Ectodermal cell (in vitro differentiated cells): ENCODE measurements around the gene BCL7C.
A peak's percentile ranks its signal among the peaks of the same experiment; 100 is the strongest.
"Not testable (repeated sequence)": the region's sequence is repeated elsewhere in the genome, so short reads cannot be mapped to it uniquely, and the experiment has no call there.

Source experiments
- H3K27ac ChIP-seq: 2 replicates; pipeline ENCODE4 v1.7.0; 2013; ENCODE audit warnings: mild to moderate bottlenecking, low read depth, low read length; ENCODE audit not compliant: insufficient read depth, poor library complexity, severe bottlenecking
- H3K27me3 ChIP-seq: 2 replicates; pipeline ENCODE4 v1.7.0; 2013; ENCODE audit warnings: mild to moderate bottlenecking, low read length; ENCODE audit not compliant: insufficient read depth, control insufficient read depth, poor library complexity, severe bottlenecking
- H3K36me3 ChIP-seq: one replicate; pipeline ENCODE4 v1.7.0; 2013; ENCODE audit warnings: low read length; ENCODE audit not compliant: control insufficient read depth, insufficient read depth
- H3K4me1 ChIP-seq: one replicate; pipeline ENCODE4 v1.7.0; 2013; ENCODE audit warnings: low read length; ENCODE audit not compliant: control insufficient read depth, insufficient read depth
- H3K4me3 ChIP-seq: 2 replicates; pipeline ENCODE4 v1.7.0; 2013; ENCODE audit warnings: low read depth, low read length, control low read depth; ENCODE audit not compliant: insufficient read depth
- H3K9me3 ChIP-seq: 2 replicates; pipeline ENCODE4 v1.7.0; 2013; ENCODE audit warnings: mild to moderate bottlenecking, low read length, moderate library complexity; ENCODE audit not compliant: control insufficient read depth
- WGBS, 2 experiments: methylation state at CpG; one replicate each; pipeline ENCODE4 v1.1.7; 2013; ENCODE audit warnings: missing lambda C conversion rate in 2 of 2; 5-methylcytosine and 5-hydroxymethylcytosine counted together

Gene BCL7C

DNA sequence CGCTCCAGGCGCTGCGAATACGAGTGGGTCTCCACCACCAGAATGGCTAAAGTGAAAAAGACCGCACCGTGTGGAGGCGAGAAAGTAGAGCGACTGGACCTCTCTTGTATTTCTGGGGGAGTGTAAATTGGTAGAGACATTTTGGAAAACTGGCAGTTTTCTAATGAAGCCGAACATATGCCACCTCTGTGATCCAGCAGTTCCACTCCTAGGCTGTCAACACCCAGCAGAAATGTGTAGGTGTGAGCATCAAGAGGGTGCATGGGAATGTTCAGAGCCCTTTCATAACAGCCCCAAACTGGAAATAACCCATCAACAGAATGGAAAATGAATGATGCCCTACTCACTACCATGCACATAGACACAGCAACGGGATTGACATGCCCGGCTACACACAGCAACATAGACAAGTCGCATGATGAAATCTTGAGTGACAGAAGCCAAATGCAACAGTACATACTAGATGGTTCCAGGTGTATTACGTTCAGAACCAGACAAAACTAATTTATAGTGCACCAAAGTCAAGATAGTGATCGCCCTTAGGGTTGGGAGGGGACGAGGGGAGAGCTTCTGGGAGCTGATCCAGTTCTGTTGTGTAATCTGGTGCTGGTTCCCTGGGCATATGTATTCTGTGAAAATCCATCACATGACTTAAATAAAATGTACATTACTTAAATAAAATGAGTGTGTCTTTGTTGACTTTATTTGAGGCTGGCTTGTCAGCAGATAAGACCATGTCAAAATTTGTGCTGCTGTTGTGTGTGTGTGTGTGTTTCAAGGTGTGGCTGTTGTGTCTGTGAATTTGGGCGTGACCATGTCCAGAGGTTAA, 877 bp upstream of the BCL7C start:
- H3K4me1 ChIP-seq = peaks cover 14% of the 10 kb centered on the region
- 65 to 67% methylated on average over 16 of the region's 16 CpGs for WGBS, 2 experiments
- H3K27me3 ChIP-seq = peaks cover 11% of the 10 kb centered on the region
- H3K36me3 ChIP-seq = no peaks in the 10 kb centered on the region
- H3K4me3 ChIP-seq = peak overlapping the region; percentile 24
- H3K27ac ChIP-seq = no peak overlapping the region
- no peaks in the 10 kb centered on the region for H3K9me3 ChIP-seq

DNA sequence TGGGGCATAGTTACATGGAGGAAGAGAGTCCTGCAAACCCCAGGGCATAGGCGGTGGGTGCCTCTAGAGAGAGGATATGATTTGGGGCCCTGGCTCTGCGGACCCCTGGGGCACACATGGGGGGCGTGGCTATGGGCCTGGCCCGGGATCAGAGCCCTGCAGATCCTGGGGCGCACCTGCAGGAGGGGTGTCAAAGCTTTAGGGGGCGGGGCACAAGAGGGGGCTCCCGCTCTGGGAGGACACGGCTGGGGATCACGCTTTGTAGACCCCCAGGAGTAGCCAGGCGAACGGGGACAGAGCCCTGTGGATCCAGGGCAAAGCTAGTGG, 497 bp downstream of the BCL7C start:
- Histone ChIP-seq H3K4me1 (peaks cover 14% of the 10 kb centered on the region), H3K36me3 (peaks cover 6% of the 10 kb centered on the region), H3K9me3 (no peaks in the 10 kb centered on the region), H3K27me3 (peaks cover 11% of the 10 kb centered on the region), H3K4me3 (peak overlapping the region; percentile 55), H3K27ac (no peak overlapping the region)
- 5 to 6% methylated on average over 11 of the region's 11 CpGs for WGBS, 2 experiments

DNA sequence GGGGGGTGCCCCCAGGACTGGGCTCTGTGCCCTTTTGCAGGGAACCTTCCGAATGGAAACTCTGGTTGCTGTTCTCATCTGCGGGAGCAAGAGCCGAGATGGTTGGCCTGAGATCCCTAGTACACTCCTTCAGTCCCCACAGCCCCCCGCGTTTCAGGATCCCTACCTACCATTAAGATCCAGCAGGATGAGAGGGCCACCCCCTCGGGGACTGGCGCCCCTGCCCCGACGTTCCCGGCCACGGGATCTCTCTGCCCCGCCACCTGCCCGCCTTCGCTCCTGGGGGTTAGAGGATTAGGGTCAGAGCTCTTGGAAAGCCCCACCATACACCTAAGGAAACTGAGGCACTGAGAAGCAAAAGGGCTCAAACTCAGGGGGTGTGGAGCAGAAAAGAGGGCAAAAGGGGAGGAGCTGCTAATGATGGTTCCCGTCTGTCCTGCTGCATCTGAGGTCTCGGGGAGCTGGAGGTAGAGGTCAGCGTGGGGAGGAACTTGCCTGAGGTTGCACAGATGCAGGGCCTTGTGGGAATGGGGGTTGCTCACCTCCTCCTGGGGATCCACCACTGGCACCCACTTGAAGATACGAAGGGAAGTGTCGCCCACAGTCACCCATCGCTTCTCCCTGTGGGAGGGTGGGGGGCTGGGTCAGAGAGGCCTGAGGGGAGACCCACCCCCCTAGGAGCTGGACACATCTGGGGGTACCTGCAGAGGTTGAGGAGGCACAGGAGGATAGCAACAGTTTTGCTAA, 1.0 kb downstream of the BCL7C start:
- 88 to 89% methylated on average over 20 of the region's 20 CpGs for WGBS, 2 experiments
- H3K27ac ChIP-seq = no peak overlapping the region

DNA sequence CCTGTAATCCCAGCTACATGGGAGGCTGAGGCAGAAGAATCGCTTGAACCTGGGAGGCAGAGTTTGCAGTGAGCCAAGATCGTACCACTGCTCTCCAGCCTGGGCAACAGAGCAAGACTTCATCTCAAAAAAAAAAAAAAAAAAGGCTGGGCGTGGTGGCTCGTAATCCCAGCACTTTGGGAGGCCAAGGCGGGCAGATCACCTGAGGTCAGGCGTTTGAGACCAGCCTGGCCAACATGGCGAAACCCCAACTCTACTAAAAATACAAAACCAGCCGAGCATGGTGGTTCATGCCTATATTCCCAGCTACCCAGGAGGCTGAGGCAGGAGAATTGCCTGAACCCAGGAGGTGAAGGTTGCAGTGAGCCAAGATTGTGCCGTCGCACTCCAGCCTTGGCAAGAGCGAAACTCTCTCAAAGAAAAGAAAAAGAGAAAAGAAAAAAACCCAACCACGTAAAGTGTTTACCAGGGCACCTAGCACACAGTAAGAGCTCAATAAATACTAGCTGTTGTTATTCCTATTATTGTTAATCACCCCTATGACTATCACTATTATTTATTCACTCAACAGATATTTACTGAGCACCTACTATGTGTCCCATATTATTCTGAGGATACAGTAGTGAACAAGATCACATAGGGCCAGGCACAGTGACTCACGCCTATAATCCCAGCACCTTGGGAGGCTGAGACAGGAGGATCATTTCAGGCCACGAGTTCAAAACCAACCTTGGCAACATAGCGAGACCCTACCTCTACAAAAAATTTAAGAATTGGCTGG, 2.6 kb downstream of the BCL7C start:
- H3K9me3 ChIP-seq, H3K27ac ChIP-seq, H3K4me3 ChIP-seq, H3K36me3 ChIP-seq: not testable (repeated sequence)
- H3K4me1 ChIP-seq = peaks cover 14% of the 10 kb centered on the region
- H3K27me3 ChIP-seq = peaks cover 11% of the 10 kb centered on the region
- WGBS, 2 experiments = 92 to 95% methylated on average over 14 to 15 of the region's 15 CpGs

More for the DNA sequence above, 1.0 kb downstream of the BCL7C start:
- peak overlapping the region; percentile 55 for H3K4me3 ChIP-seq
- H3K9me3 ChIP-seq = no peaks in the 10 kb centered on the region
- H3K36me3 ChIP-seq = peaks cover 6% of the 10 kb centered on the region
- peaks cover 14% of the 10 kb centered on the region for H3K4me1 ChIP-seq
- peaks cover 11% of the 10 kb centered on the region for H3K27me3 ChIP-seq

DNA sequence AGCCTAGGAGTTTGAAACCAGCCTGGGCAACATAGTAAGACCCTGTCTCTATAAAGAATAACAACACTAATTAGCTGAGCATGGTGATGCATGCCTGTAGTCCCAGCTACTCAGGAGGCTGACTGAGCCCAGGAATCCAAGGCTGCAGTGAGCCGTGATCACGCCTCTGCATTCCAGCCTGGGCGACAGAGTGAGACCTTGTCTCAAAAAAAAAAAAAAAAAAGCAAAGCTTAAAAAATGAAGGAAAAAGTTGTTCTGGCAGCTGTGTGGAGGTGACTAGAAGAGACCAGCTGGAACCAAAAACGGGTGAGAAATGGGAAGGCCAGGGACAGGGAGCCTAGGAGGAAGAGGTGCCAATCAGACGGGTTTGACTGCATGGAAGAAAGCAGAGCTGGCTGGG, 4.2 kb downstream of the BCL7C start:
- Histone ChIP-seq H3K4me3 (no peak overlapping the region), H3K4me1 (peaks cover 7% of the 10 kb centered on the region), H3K27ac (no peak overlapping the region), H3K27me3 (peaks cover 6% of the 10 kb centered on the region), H3K36me3 (peaks cover 9% of the 10 kb centered on the region), H3K9me3 (no peaks in the 10 kb centered on the region)
- whole genome bisulfite sequencing, 2 experiments = 92 to 93% methylated on average over 5 of the region's 5 CpGs

DNA sequence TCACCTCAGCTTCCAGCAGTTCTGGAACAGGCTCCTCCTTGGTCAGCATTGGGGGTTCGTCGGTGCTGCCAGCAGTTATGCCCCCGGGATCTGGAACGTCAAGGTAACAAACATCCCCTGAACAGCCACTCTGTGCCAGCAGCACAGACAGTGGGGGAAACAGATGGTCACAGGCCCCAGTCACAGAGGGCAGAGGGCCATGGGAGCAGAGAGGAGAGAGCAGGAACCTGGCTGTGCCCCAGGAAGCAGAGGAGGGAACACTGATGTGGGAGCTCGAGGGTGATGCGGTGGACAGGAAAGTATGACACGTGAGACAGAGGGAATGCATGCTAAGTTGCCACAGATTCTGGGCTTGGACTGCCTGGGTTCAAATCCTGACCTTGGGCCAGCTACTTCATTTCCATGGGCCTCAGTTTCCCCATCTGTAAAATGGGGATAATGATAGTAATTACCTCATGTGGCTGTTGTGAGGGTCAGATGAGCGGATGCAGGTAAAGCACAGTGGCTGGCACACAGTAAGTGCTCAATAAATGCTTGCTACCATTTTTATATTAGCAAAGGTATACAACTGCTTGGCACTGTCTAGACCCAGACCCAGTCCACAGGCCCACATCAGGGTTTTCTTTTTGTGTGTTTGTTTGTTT, 4.9 kb downstream of the BCL7C start:
- H3K4me1 ChIP-seq = peaks cover 7% of the 10 kb centered on the region
- H3K9me3 ChIP-seq = no peaks in the 10 kb centered on the region
- no peaks in the 10 kb centered on the region for H3K27me3 ChIP-seq
- H3K4me3 ChIP-seq = no peak overlapping the region
- no peak overlapping the region for H3K27ac ChIP-seq
- 97% methylated on average over 8 of the region's 8 CpGs for WGBS, 2 experiments
- H3K36me3 ChIP-seq = peaks cover 9% of the 10 kb centered on the region

DNA sequence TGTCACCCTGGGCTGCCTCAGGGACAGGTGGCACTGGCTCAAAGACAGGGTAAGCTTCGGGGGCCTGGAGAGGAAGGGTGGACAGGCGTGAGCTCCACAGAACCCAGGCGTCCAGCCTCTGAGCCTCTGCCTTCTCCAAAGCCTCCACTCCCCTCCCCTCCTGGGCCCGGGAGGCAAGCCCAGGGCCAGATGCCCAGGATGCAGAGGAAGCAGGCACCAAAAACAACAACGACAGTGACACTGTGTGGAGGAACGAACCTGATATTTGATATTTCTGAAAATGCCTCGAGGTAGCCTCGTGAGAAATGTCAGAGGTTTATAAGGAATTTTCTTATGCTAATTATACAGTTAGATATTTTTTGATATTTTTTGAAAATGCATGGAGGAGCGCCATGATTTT, 6.0 kb downstream of the BCL7C start:
- H3K4me1 ChIP-seq = peaks cover 3% of the 10 kb centered on the region
- WGBS, 2 experiments = 94% methylated on average over 9 of the region's 9 CpGs
- H3K4me3 ChIP-seq = no peak overlapping the region
- no peak overlapping the region for H3K27ac ChIP-seq
- peaks cover 9% of the 10 kb centered on the region for H3K36me3 ChIP-seq
- no peaks in the 10 kb centered on the region for H3K27me3 ChIP-seq
- H3K9me3 ChIP-seq = no peaks in the 10 kb centered on the region

DNA sequence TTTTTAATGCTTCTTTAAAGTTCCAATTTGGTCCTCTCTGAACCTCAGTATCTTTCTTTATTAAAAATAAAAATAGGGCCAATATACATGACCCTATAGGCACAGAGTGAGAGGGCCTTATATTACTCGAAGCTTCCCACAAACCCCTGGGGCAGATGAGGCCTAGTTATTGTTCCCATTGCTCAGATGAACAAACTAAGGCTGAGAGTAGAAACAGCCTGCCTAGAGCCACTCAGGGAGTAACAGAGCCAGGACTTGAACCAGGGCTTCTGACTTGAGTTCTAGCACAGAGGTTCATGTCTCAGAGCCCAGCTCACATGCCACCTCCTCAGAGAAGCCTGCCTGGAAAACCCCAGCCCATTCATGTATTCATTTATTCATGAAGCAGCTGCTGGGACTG, 7.7 kb downstream of the BCL7C start:
- Histone ChIP-seq H3K27ac (no peak overlapping the region), H3K36me3 (peaks cover 9% of the 10 kb centered on the region), H3K4me1 (no peaks in the 10 kb centered on the region), H3K27me3 (no peaks in the 10 kb centered on the region), H3K4me3 (no peak overlapping the region), H3K9me3 (no peaks in the 10 kb centered on the region)
- 88 to 92% methylated on average over 1 of the region's 1 CpG for WGBS, 2 experiments

DNA sequence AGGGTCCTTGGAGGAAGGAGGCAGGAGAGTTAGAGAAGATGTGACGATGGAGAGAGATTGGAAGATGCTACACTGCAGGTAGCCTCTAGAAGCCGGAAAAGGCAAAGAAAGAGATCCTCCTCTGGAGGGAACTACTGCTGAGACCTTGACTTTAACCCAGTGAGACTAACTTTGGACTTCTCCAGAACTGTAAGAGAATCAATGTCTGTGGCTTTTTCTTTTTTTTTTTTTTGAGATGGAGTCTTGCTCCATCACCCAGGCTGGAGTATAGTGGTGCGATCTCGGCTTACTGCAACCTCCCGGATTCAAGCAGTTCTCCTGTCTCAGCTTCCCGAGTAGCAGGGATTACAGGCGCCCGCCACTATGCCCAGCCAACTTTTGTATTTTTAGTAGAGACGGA, 8.7 kb downstream of the BCL7C start:
- Histone ChIP-seq H3K27ac (no peak overlapping the region), H3K4me1 (no peaks in the 10 kb centered on the region), H3K9me3 (no peaks in the 10 kb centered on the region), H3K4me3 (no peak overlapping the region), H3K36me3 (peaks cover 9% of the 10 kb centered on the region), H3K27me3 (no peaks in the 10 kb centered on the region)
- WGBS, 2 experiments = 95 to 96% methylated on average over 9 of the region's 9 CpGs
